Measurements from ENCODE around the gene MBD2.
"Not testable (repeated sequence)": the region's sequence is repeated elsewhere in the genome, so short reads cannot be mapped to it uniquely, and the experiment has no call there.

Gene MBD2

GRCh38 chr18:54148678-54149077, 75.8 kb downstream of the MBD2 start:
- ATAC-seq: no peak

DNA sequence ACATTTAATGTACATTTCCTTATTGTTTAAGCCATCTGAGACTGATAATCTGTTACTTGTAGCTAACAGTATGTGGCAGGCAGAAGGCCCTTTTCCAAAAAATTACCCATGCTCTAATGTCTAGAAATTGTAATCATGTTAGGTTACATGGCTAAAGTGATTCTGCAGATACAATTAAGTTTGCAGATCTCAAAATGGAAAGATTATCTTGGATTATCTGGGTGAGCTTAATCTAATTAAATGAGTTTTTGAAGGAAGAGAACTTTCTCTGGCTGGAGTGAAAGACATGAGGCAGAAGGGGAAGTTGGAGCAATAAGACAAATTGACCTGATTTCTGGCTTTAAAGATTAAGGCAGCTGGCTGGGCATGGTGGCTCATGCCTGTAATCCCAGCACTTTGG, 76.3 kb downstream of the MBD2 start:
- no peak for ATAC-seq

GRCh38 chr18:54147439-54147838, 77.0 kb downstream of the MBD2 start:
- peak; percentile 58 to 61 for ATAC-seq

- ATAC-seq: no peak
These were observed 83.3 kb downstream of the MBD2 start for GRCh38 chr18:54141041-54141608.

DNA sequence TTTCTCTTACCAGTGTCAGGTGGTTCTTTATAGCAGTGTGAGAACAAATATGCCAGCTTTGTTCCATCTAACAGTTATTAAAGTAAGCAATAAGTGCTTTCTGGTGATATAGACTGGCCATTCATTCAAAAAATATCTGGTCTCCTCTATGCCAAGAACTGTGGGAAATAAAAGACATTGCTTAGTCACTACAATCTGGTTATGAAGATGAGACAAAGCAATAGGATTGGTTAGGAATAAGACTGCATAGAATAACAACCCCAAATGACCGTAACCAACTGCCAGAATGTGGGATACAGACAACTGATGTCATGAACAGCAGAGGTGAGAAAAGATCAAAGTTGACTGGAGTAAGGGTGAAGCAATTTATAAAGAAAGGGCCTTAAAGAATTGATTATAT, 83.8 kb downstream of the MBD2 start:
- ATAC-seq: no peak

DNA sequence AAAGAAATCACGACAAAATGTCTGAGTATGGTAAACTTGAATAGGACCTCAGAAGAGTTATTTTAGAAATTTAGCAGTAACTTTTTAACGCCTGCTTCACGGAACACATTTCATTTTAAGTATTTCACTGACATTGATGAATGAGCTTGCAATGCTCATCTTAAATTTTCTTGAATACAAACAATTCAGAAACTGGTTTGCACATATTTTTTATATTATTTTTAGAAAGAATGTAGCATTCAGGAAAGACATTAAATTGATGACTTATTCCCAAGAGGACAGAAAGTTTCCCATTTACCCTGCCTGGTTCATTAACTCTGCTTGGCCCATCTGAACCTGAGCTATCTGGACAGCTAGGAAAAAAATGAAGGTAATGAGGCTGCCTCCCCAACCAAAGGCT, 89.3 kb downstream of the MBD2 start:
- no peak for ATAC-seq

DNA sequence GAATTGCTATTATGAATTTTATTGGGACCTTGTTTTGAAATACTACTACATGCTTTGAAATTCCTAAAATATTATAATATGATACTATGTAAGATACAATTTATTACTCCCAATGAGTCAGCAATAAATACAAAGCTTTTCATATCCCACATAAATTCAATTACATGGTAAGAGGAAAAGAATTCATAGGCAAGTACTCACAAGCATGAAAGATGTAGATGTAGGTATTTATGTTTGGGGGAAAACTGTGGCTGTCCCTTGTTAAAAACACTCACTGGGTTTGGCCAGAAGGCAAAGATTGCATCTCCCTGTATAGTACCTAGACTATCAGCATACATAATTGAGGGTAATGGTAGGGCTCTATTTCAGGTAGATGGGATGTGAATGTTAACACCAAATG, 90.4 kb downstream of the MBD2 start:
- ATAC-seq: no peak

- no peak for ATAC-seq
These were observed 93.8 kb downstream of the MBD2 start for GRCh38 chr18:54130631-54131030.

- ATAC-seq: no peak
These were observed 94.3 kb downstream of the MBD2 start for GRCh38 chr18:54130177-54130576.

DNA sequence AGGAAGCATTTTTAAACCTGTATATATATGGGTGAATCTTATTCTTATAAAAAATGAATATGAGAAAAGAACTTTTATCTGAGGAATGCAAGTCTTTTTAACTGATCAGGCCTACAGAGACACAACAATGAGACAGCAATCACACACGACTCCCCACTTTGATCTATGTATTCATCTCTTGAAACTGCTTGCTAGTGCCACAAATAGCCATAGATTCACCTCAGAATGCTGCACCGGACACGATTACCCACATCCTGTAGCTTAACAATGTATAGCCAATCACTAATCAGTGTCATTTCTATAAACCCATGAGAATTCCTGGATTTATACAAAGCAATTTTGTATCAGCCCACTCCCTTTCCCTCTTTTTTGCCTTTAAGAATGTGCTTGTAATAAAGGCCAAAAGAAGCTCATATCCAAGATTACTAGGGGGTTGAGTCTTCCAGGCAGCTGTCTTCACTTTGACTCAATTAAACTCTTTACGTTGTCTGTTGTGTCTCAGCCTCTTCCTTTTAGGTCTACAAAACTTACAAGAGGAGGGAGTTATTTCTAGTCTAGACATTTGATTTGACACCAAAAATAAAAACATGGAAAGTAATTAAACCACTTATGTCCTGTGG, 94.9 kb downstream of the MBD2 start:
- peak; percentile 41 to 53 for ATAC-seq

DNA sequence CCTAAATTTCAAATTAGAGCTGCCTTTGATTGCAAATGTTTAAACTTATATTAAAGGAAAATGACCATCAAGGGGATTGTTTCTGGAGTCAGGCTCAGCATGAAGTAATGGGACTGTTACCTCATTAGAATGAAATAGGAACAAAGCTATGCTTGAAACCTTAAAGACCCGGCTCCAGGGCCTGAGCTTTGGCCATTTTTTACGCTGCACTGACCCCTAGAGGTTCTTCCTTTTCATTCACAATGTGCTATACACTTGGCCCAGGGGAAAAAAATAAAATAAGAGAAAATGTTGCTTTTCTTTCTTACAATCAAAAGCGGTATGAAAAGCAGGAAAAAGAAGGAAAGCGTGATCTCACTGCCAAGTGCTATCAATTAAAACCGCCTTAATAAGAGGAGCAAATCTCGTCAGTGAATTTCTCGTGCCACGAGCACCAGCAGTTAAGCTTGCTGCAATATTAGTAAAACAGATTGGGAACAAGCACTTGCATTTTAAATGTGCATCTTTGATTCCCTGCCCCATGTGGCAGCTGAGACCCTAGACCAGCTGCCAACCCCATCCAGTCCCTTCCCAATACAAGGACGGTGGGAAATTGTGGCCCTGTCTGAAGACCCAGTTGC, 96.6 kb downstream of the MBD2 start:
- ATAC-seq: no peak

DNA sequence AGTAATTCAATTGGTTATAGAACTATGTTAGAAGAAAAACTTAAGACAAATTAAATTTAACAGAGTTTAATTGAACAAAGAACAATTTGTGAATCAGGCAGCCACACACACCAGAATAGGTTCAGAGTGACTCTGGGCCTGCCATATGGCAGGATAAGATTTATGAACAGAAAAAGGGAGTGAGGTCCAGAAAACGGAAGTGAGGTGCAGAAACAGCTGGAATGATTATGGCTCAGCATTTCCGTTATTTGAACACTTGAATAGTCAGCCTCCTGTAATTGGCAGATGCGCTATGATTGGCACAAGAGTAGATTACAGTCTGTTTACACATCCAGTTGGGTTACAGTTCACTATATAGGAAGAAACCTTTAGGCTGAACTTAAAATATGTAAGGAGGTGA, 99.0 kb downstream of the MBD2 start:
- no peak for ATAC-seq

DNA sequence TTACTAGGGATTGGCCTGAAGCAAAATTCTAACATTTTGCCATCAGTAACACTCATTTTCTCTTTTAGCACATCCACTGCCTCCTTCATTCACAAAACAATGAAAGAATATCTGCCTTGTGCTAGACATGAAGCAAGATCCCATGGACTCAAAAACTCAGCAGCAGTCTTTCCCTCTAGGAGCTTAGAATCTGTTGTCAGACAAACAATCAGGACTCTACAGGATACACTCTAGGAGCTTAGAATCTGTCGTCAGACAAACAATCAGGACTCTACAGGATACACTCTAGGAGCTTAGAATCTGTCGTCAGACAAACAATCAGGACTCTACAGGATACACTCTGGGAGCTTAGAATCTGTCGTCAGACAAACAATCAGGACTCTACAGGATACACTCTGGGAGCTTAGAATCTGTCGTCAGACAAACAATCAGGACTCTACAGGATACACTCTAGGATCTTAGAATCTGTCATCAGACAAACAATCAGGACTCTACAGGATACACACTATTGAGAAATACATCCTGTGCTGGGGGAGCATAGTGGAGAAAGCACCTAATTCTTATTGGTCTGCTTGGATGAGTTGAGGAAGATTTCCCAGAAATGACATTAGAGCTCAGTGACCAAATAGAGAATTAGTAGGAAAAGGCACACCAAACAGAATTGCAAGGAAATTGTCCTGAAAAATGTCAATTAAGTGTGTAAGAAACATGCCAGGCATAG, 100.6 kb downstream of the MBD2 start:
- ATAC-seq: not testable (repeated sequence)

- ATAC-seq: peak; percentile 48 to 68
These were observed 104.9 kb downstream of the MBD2 start for GRCh38 chr18:54119524-54120019.

GRCh38 chr18:54117853-54118773, 106.4 kb downstream of the MBD2 start:
- ATAC-seq: no peak

GRCh38 chr18:54116541-54117257, 107.8 kb downstream of the MBD2 start:
- no peak for ATAC-seq

GRCh38 chr18:54112356-54112755, 112.1 kb downstream of the MBD2 start:
- no peak for ATAC-seq

GRCh38 chr18:54109131-54109683, 115.3 kb downstream of the MBD2 start:
- no peak for ATAC-seq

GRCh38 chr18:54102123-54102522, 122.3 kb downstream of the MBD2 start:
- no peak for ATAC-seq

Data from activated CD4-positive, CD25-positive, alpha-beta regulatory T cell treated with anti-CD3 and anti-CD28 coated beads, Interleukin-2, amount 50 U/mL, for 24 hours (primary cell).